ENCODE data around the gene PSMD1.
"Not testable (repeated sequence)": the region's sequence is repeated elsewhere in the genome, so short reads cannot be mapped to it uniquely, and the experiment has no call there.

PSMD1 gene

GRCh38 chr2:231057590-231057989 lies 923 bp downstream of the PSMD1 start:
- DNase-seq (ENCODE audit: low spot score), result no peak

- no peak for DNase-seq (ENCODE audit: low spot score)
Observed at GRCh38 chr2:231058761-231059550, 2.3 kb downstream of the PSMD1 start.

- DNase-seq (ENCODE audit: low spot score), result no peak
Observed at GRCh38 chr2:231059756-231060155, 3.1 kb downstream of the PSMD1 start.

- DNase-seq (ENCODE audit: low spot score), result no peak
Observed at GRCh38 chr2:231062776-231063175, 6.1 kb downstream of the PSMD1 start.

- DNase-seq (ENCODE audit: low spot score), result no peak
Observed at GRCh38 chr2:231063347-231063746, 6.7 kb downstream of the PSMD1 start.

- no peak for DNase-seq (ENCODE audit: low spot score)
Observed at GRCh38 chr2:231065966-231066365, 9.3 kb downstream of the PSMD1 start.

GRCh38 chr2:231067531-231067930 lies 10.9 kb downstream of the PSMD1 start:
- DNase-seq (ENCODE audit: low spot score), result not testable (repeated sequence)

GRCh38 chr2:231068525-231069222 lies 12.0 kb downstream of the PSMD1 start:
- DNase-seq (ENCODE audit: low spot score), result no peak

GRCh38 chr2:231069379-231070054 lies 12.8 kb downstream of the PSMD1 start:
- no peak for DNase-seq (ENCODE audit: low spot score)

- DNase-seq (ENCODE audit: low spot score), result no peak
Observed at GRCh38 chr2:231084565-231084964, 27.9 kb downstream of the PSMD1 start.

- no peak for DNase-seq (ENCODE audit: low spot score)
Observed at GRCh38 chr2:231088754-231089153, 32.1 kb downstream of the PSMD1 start.

GRCh38 chr2:231093933-231094332 lies 37.3 kb downstream of the PSMD1 start:
- no peak for DNase-seq (ENCODE audit: low spot score)

GRCh38 chr2:231094736-231095346 lies 38.2 kb downstream of the PSMD1 start:
- DNase-seq (ENCODE audit: low spot score), result no peak

GRCh38 chr2:231099918-231100317 lies 43.3 kb downstream of the PSMD1 start:
- DNase-seq (ENCODE audit: low spot score), result peak; percentile 30

- DNase-seq (ENCODE audit: low spot score), result not testable (repeated sequence)
Observed at GRCh38 chr2:231100321-231100720, 43.7 kb downstream of the PSMD1 start.

GRCh38 chr2:231100990-231101389 lies 44.3 kb downstream of the PSMD1 start:
- DNase-seq (ENCODE audit: low spot score), result no peak

GRCh38 chr2:231102772-231103171 lies 46.1 kb downstream of the PSMD1 start:
- DNase-seq (ENCODE audit: low spot score), result no peak

- peak; percentile 85 for DNase-seq (ENCODE audit: low spot score)
Observed at GRCh38 chr2:231104115-231104713, 47.5 kb downstream of the PSMD1 start.

GRCh38 chr2:231110551-231110950 lies 53.9 kb downstream of the PSMD1 start:
- DNase-seq (ENCODE audit: low spot score), result no peak

GRCh38 chr2:231111987-231112386 lies 55.3 kb downstream of the PSMD1 start:
- no peak for DNase-seq (ENCODE audit: low spot score)

- no peak for DNase-seq (ENCODE audit: low spot score)
Observed at GRCh38 chr2:231113489-231113888, 56.8 kb downstream of the PSMD1 start.

GRCh38 chr2:231115651-231116050 lies 59.0 kb downstream of the PSMD1 start:
- DNase-seq (ENCODE audit: low spot score), result no peak

Measured in NAMALWA (cell line).